DMS79 (cell line): Measurements from ENCODE around the gene FIBP.

Experiments
- DNase-seq: peaks from one replicate; lab custom pipeline; 2025; lab: John Stamatoyannopoulos, UW

The FIBP gene

GRCh38 chr11:65844231-65844872, 43.9 kb downstream of the FIBP start:
- DNase-seq: no peak

GRCh38 chr11:65843811-65844210, 44.5 kb downstream of the FIBP start:
- no peak for DNase-seq

GRCh38 chr11:65842144-65842543, 46.1 kb downstream of the FIBP start:
- DNase-seq: no peak

- no peak for DNase-seq
Observed at GRCh38 chr11:65834202-65834601, 54.1 kb downstream of the FIBP start.
